CD14-positive monocyte (primary cell): ENCODE results near the gene TSPAN15. TPM values are rescaled to one million over a fixed set of nuclear protein-coding genes. Genes with fewer than 3 reads are reported as not detected.

Experiments
- DNase-seq, 3 donors: peaks; one replicate each; pipeline ENCODE4 v3.0.0-alpha.2; 2011 to 2022
- H2AFZ ChIP-seq: 2 replicates; pipeline ENCODE4 v1.6.0; 2012; ENCODE audit warnings: mild to moderate bottlenecking, low read depth, low read length, inconsistent platforms; ENCODE audit not compliant: insufficient read depth, poor library complexity, severe bottlenecking
- H3K27ac ChIP-seq, 2 donors: 1 replicate in 1 of 2; 2 replicates in 1 of 2; pipeline ENCODE4 v1.5.1; 2012 to 2013; ENCODE audit warnings: low read length in 2 of 2, control low read depth in 1 of 2, inconsistent platforms in 1 of 2, low read depth in 1 of 2, mild to moderate bottlenecking in 1 of 2
- H3K27me3 ChIP-seq, 2 donors: one replicate each; pipeline versions ENCODE4 v1.6.0 to v1.6.1; 2011 to 2013; ENCODE audit warnings: low read length in 2 of 2; ENCODE audit not compliant: control insufficient read depth in 2 of 2, insufficient read depth in 2 of 2
- H3K36me3 ChIP-seq, 2 donors: replicated peaks in 1 of 2; 1 replicate in 1 of 2; 2 replicates in 1 of 2; pipeline versions ENCODE4 v1.5.1 to v1.6.1; 2012 to 2013; ENCODE audit warnings: low read length in 2 of 2, control low read depth in 1 of 2, inconsistent platforms in 1 of 2, mild to moderate bottlenecking in 1 of 2; ENCODE audit not compliant: insufficient read depth in 2 of 2, control insufficient read depth in 1 of 2
- H3K4me1 ChIP-seq, 2 donors: 1 replicate in 1 of 2; 2 replicates in 1 of 2; pipeline versions ENCODE4 v1.5.1 to v1.6.1; 2012 to 2013; ENCODE audit warnings: low read length in 2 of 2, control low read depth in 1 of 2, inconsistent platforms in 1 of 2, mild to moderate bottlenecking in 1 of 2, moderate library complexity in 1 of 2; ENCODE audit not compliant: insufficient read depth in 2 of 2, control insufficient read depth in 1 of 2
- H3K4me2 ChIP-seq: replicated peaks from 2 replicates; pipeline ENCODE3; 2012; ENCODE audit warnings: low read length, moderate library complexity, mild to moderate bottlenecking; ENCODE audit not compliant: poor library complexity, severe bottlenecking; ENCODE audit errors: extremely low read depth
- H3K4me3 ChIP-seq, 3 experiments: fragments of 200-600 bp in 1 of 3; sonication (generic) in 1 of 3; replicated peaks in 1 of 3; 1 replicate in 2 of 3; 2 replicates in 1 of 3; pipeline ENCODE4 v1.5.1; 2011 to 2013; ENCODE audit warnings: low read length in 3 of 3, mild to moderate bottlenecking in 3 of 3, control low read depth in 2 of 3, low read depth in 2 of 3, inconsistent platforms in 1 of 3, moderate library complexity in 1 of 3
- H3K79me2 ChIP-seq: 2 replicates; pipeline ENCODE4 v1.6.0; 2012; ENCODE audit warnings: mild to moderate bottlenecking, control low read depth, inconsistent platforms, low read length, moderate library complexity; ENCODE audit not compliant: insufficient read depth
- H3K9ac ChIP-seq: 2 replicates; pipeline ENCODE4 v1.6.0; 2017; ENCODE audit warnings: low read length, mild to moderate bottlenecking; ENCODE audit not compliant: insufficient read depth, poor library complexity, severe bottlenecking
- H3K9me3 ChIP-seq, 2 donors: replicated peaks in 1 of 2; 1 replicate in 1 of 2; 2 replicates in 1 of 2; pipeline versions ENCODE4 v1.5.1 to v1.6.1; 2012 to 2013; ENCODE audit warnings: low read length in 2 of 2, control low read depth in 1 of 2; ENCODE audit not compliant: control insufficient read depth in 1 of 2, insufficient read depth in 1 of 2
- H4K20me1 ChIP-seq: 2 replicates; pipeline ENCODE4 v1.6.0; 2012; ENCODE audit warnings: mild to moderate bottlenecking, low read length, control low read depth, moderate library complexity; ENCODE audit not compliant: insufficient read depth
- H3K27ac Mint-ChIP-seq, 7 donors: one replicate each; pipeline ENCODE4 v1.8.0; 2020; ENCODE audit warnings: mild to moderate bottlenecking in 7 of 7, mixed read lengths in 7 of 7, moderate library complexity in 6 of 7, inconsistent platforms in 2 of 7
- H3K27me3 Mint-ChIP-seq, 3 donors: one replicate each; pipeline ENCODE4 v1.8.0; 2021 to 2022; ENCODE audit warnings: low read depth in 3 of 3, mild to moderate bottlenecking in 3 of 3, mixed read lengths in 3 of 3, moderate library complexity in 3 of 3, inconsistent platforms in 1 of 3
- H3K36me3 Mint-ChIP-seq, 2 donors: one replicate each; pipeline ENCODE4 v1.8.0; 2020; ENCODE audit warnings: mixed read lengths in 2 of 2, inconsistent platforms in 1 of 2, mild to moderate bottlenecking in 1 of 2
- H3K4me1 Mint-ChIP-seq: one replicate; pipeline ENCODE4 v1.8.0; 2020; ENCODE audit warnings: mild to moderate bottlenecking, mixed read lengths
- H3K4me3 Mint-ChIP-seq, 2 donors: one replicate each; pipeline ENCODE4 v1.8.0; 2020; ENCODE audit warnings: mild to moderate bottlenecking in 2 of 2, mixed read lengths in 2 of 2, moderate library complexity in 1 of 2
- H3K9me3 Mint-ChIP-seq, 7 donors: one replicate each; pipeline ENCODE4 v1.8.0; 2020 to 2022; ENCODE audit warnings: mixed read lengths in 7 of 7, mild to moderate bottlenecking in 6 of 7, moderate library complexity in 6 of 7, inconsistent platforms in 2 of 7
- CTCF ChIP-seq: fragments of 200-600 bp; IDR thresholded peaks from one replicate; pipeline ENCODE4 v1.8.0; 2022; ENCODE audit warnings: antibody characterized with exemption, mild to moderate bottlenecking
- WGBS: methylation state at CpG from one replicate; pipeline ENCODE4 v1.1.5; 2013; ENCODE audit warnings: missing lambda C conversion rate; ENCODE audit not compliant: insufficient coverage; 5-methylcytosine and 5-hydroxymethylcytosine counted together
- intact Hi-C, 2 donors: fragments of 100-400 bp; cut with micrococcal nuclease; formaldehyde crosslinking; loops; one replicate each; pipeline versions ENCODE4 v1.15.0 to v1.15.1; 2023
- polyA plus RNA-seq, 3 donors: library from polyadenylated mRNA; depleted of rRNA in 1 of 3; unstranded in 2 of 3; stranded (reverse) in 1 of 3; fragments of 300-500 nt in 2 of 3; fragments of >200 nt in 1 of 3; fragmentation: Illumina TruSeq in 2 of 3; gene quantifications; 1 replicate in 2 of 3; 2 replicates in 1 of 3; pipeline ENCODE4 v1.2.3, GENCODE V29; 2012 to 2021

TSPAN15 gene
- polyA plus RNA-seq, 3 donors, result 0.22 to 0.39 TPM; not detected in 1

- H3K4me1 ChIP-seq, result peaks cover 0 to under 1% of the 10 kb centered on the region in 2 donors
- no peaks in the 10 kb centered on the region for H4K20me1 ChIP-seq
- 94% methylated on average over 5 of the region's 9 CpGs for WGBS
- H3K27me3 Mint-ChIP-seq, result peaks cover 2 to 9% (median 6%) of the 10 kb centered on the region in 3 donors
- H3K4me3 ChIP-seq, result no peak overlapping the region
- no peaks in the 10 kb centered on the region for H3K36me3 Mint-ChIP-seq
- no peaks in the 10 kb centered on the region for H3K36me3 ChIP-seq
- no peak overlapping the region for H3K4me3 Mint-ChIP-seq
- intact Hi-C loops, result no loop called here
- no peak overlapping the region for H3K9ac ChIP-seq
- no peak for DNase-seq
- H3K27ac ChIP-seq, result no peak overlapping the region
- no peak overlapping the region for H3K4me2 ChIP-seq
- H3K9me3 ChIP-seq, result no peaks in the 10 kb centered on the region
- peaks cover 8% of the 10 kb centered on the region for H3K4me1 Mint-ChIP-seq
- no peaks in the 10 kb centered on the region for H3K79me2 ChIP-seq
- TF ChIP-seq CTCF, result no peak
- H3K27me3 ChIP-seq, result no peaks in the 10 kb centered on the region
- H2AFZ ChIP-seq, result no peak overlapping the region
- H3K9me3 Mint-ChIP-seq, result peaks cover 0 to 2% (median 0%) of the 10 kb centered on the region in 7 donors
- H3K27ac Mint-ChIP-seq, result no peak overlapping the region
These were observed 23.6 kb downstream of the TSPAN15 start for GRCh38 chr10:69474742-69475432.

- no peak overlapping the region for H3K4me3 Mint-ChIP-seq
- Histone ChIP-seq H3K4me3 (no peak overlapping the region), H3K4me2 (no peak overlapping the region), H3K36me3 (no peaks in the 10 kb centered on the region), H4K20me1 (no peaks in the 10 kb centered on the region), H3K4me1 (peaks cover 5 to 6% of the 10 kb centered on the region in 2 donors), H3K79me2 (no peaks in the 10 kb centered on the region), H3K27ac (no peak overlapping the region), H3K27me3 (no peaks in the 10 kb centered on the region), H2AFZ (no peak overlapping the region), H3K9ac (no peak overlapping the region), H3K9me3 (no peaks in the 10 kb centered on the region)
- H3K27me3 Mint-ChIP-seq, result peaks cover 2 to 9% (median 6%) of the 10 kb centered on the region in 3 donors
- TF ChIP-seq CTCF, result no peak
- 100% methylated on average over 1 of the region's 2 CpGs for WGBS
- peaks cover 0 to 2% (median 0%) of the 10 kb centered on the region in 7 donors for H3K9me3 Mint-ChIP-seq
- intact Hi-C loops, result no loop called here
- peaks cover 13% of the 10 kb centered on the region for H3K4me1 Mint-ChIP-seq
- DNase-seq, result no peak
- no peaks in the 10 kb centered on the region for H3K36me3 Mint-ChIP-seq
- no peak overlapping the region for H3K27ac Mint-ChIP-seq
These were observed 24.2 kb downstream of the TSPAN15 start for GRCh38 chr10:69475433-69475830.
